Measurements from ENCODE around the gene PCARE. TPM values are rescaled to one million over a fixed set of nuclear protein-coding genes. Genes with fewer than 3 reads are reported as not detected.

Gene PCARE
- total RNA-seq, 1 donor from 2014 or later = not detected

- DNase-seq (ENCODE audit: low spot score in 2 of 2) (no peak), FAIRE-seq (no peak)
Measured at GRCh38 chr2:29042561-29043075, 31.7 kb downstream of the PCARE start.

GRCh38 chr2:29041161-29041660 is 33.1 kb downstream of the PCARE start:
- no peak for DNase-seq (ENCODE audit: low spot score in 2 of 2)
- no peak for FAIRE-seq

GRCh38 chr2:29040552-29040951 is 33.8 kb downstream of the PCARE start:
- no peak for FAIRE-seq
- no peak for DNase-seq (ENCODE audit: low spot score in 2 of 2)

GRCh38 chr2:29039718-29040480 is 34.4 kb downstream of the PCARE start:
- no peak for DNase-seq (ENCODE audit: low spot score in 2 of 2)
- no peak for FAIRE-seq

- no peak for FAIRE-seq
- DNase-seq (ENCODE audit: low spot score in 2 of 2) = no peak
Measured at GRCh38 chr2:29035016-29035745, 39.1 kb downstream of the PCARE start.

- no peak for DNase-seq (ENCODE audit: low spot score in 2 of 2)
- FAIRE-seq = no peak
Measured at GRCh38 chr2:29033656-29034055, 40.7 kb downstream of the PCARE start.

GRCh38 chr2:29033172-29033571 is 41.2 kb downstream of the PCARE start:
- DNase-seq (ENCODE audit: low spot score in 2 of 2) (no peak), FAIRE-seq (no peak)

GRCh38 chr2:29032189-29032588 is 42.1 kb downstream of the PCARE start:
- FAIRE-seq = no peak
- DNase-seq (ENCODE audit: low spot score in 2 of 2) = no peak

- DNase-seq (ENCODE audit: low spot score in 2 of 2) = no peak
- no peak for FAIRE-seq
Measured at GRCh38 chr2:29031046-29031445, 43.3 kb downstream of the PCARE start.

GRCh38 chr2:29025711-29026110 is 48.6 kb downstream of the PCARE start:
- no peak for FAIRE-seq
- DNase-seq (ENCODE audit: low spot score in 2 of 2) = no peak

GRCh38 chr2:29024882-29025430 is 49.4 kb downstream of the PCARE start:
- FAIRE-seq = no peak

GRCh38 chr2:29023188-29023587 is 51.1 kb downstream of the PCARE start:
- no peak for FAIRE-seq
- no peak for DNase-seq (ENCODE audit: low spot score in 2 of 2)

More at GRCh38 chr2:29024882-29025430, 49.4 kb downstream of the PCARE start:
- DNase-seq (ENCODE audit: low spot score in 2 of 2) = no peak

- FAIRE-seq = no peak
- no peak for DNase-seq (ENCODE audit: low spot score in 2 of 2)
Measured at GRCh38 chr2:29022679-29023078, 51.6 kb downstream of the PCARE start.

GRCh38 chr2:29021886-29022285 is 52.4 kb downstream of the PCARE start:
- FAIRE-seq (no peak), DNase-seq (ENCODE audit: low spot score in 2 of 2) (no peak)

- no peak for DNase-seq (ENCODE audit: low spot score in 2 of 2)
- FAIRE-seq = no peak
Measured at GRCh38 chr2:29017716-29018435, 56.4 kb downstream of the PCARE start.

- no peak for DNase-seq (ENCODE audit: low spot score in 2 of 2)
- no peak for FAIRE-seq
Measured at GRCh38 chr2:29016504-29016903, 57.8 kb downstream of the PCARE start.

GRCh38 chr2:29015701-29016470 is 58.4 kb downstream of the PCARE start:
- no peak for FAIRE-seq
- no peak for DNase-seq (ENCODE audit: low spot score in 2 of 2)

GRCh38 chr2:29014811-29015421 is 59.4 kb downstream of the PCARE start:
- FAIRE-seq (no peak), DNase-seq (ENCODE audit: low spot score in 2 of 2) (no peak)

- DNase-seq (ENCODE audit: low spot score in 2 of 2) (no peak), FAIRE-seq (no peak)
Measured at GRCh38 chr2:29014331-29014730, 60.0 kb downstream of the PCARE start.
